ENCODE measurements around the gene FGGY. TPM values are rescaled to one million over a fixed set of nuclear protein-coding genes. Genes with fewer than 3 reads are reported as not detected.

Gene FGGY
- total RNA-seq, 1 experiment from 2014 or later = 6.4 TPM

DNA sequence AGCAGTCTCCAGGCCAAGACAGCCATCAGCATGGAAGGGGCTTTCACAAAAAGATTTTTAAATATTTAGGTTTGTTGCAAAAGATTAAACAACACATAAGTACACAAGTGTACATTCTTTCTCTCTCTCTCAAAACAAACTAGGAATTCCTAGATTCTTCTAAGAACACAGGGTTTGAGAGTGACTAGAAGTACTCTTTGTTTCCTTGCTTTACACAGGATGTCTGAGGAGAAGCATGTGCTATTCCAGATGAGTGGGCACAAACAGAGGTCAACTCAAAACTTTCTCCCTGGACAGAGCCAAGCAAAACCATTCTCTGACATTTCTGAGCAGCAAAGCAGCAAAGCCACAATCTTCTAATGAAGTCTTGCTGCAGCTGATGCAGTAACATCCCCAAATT is 307.3 kb downstream of the FGGY start:
- no peaks in the 10 kb centered on the region for H3K36me3 ChIP-seq (ENCODE audit: control insufficient read depth, insufficient read depth, low read length)
- H3K9me3 Mint-ChIP-seq (ENCODE audit: unreplicated experiment) = no peaks in the 10 kb centered on the region
- no peaks in the 10 kb centered on the region for H3K36me3 Mint-ChIP-seq (ENCODE audit: insufficient read depth, unreplicated experiment)
- no peak overlapping the region for H3K4me3 Mint-ChIP-seq (ENCODE audit: unreplicated experiment)
- ChIA-PET CTCF (no interaction called here), POLR2A (no interaction called here)
- no peaks in the 10 kb centered on the region for H3K9me3 ChIP-seq
- H3K27ac Mint-ChIP-seq (ENCODE audit: unreplicated experiment) = no peak overlapping the region
- no TSS peak for BruUV-seq (replicated peaks)
- intact Hi-C loops (cut with micrococcal nuclease; ENCODE audit: unreplicated experiment) = no loop called here
- no peaks in the 10 kb centered on the region for H3K4me1 ChIP-seq
- TF ChIP-seq, protein P1, sequence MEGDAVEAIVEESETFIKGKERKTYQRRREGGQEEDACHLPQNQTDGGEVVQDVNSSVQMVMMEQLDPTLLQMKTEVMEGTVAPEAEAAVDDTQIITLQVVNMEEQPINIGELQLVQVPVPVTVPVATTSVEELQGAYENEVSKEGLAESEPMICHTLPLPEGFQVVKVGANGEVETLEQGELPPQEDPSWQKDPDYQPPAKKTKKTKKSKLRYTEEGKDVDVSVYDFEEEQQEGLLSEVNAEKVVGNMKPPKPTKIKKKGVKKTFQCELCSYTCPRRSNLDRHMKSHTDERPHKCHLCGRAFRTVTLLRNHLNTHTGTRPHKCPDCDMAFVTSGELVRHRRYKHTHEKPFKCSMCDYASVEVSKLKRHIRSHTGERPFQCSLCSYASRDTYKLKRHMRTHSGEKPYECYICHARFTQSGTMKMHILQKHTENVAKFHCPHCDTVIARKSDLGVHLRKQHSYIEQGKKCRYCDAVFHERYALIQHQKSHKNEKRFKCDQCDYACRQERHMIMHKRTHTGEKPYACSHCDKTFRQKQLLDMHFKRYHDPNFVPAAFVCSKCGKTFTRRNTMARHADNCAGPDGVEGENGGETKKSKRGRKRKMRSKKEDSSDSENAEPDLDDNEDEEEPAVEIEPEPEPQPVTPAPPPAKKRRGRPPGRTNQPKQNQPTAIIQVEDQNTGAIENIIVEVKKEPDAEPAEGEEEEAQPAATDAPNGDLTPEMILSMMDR (IDR thresholded peaks at IDR 0.05; ENCODE audit: insufficient read depth in 1 of 2, low read depth in 1 of 2, low read length in 1 of 2, severe bottlenecking in 1 of 2, unreplicated experiment in 1 of 2) = no peak
- DNase-seq = no peak
- no peaks in the 10 kb centered on the region for H3K27me3 Mint-ChIP-seq (ENCODE audit: insufficient read depth, unreplicated experiment)
- H3K4me3 ChIP-seq (ENCODE audit: low read depth, low read length) = no peak overlapping the region
- H3K4me1 Mint-ChIP-seq (ENCODE audit: low read depth, unreplicated experiment) = no peaks in the 10 kb centered on the region
- no peaks in the 10 kb centered on the region for H3K27me3 ChIP-seq (replicated peaks; ENCODE audit: control insufficient read depth, insufficient read depth, low read length)

DNA sequence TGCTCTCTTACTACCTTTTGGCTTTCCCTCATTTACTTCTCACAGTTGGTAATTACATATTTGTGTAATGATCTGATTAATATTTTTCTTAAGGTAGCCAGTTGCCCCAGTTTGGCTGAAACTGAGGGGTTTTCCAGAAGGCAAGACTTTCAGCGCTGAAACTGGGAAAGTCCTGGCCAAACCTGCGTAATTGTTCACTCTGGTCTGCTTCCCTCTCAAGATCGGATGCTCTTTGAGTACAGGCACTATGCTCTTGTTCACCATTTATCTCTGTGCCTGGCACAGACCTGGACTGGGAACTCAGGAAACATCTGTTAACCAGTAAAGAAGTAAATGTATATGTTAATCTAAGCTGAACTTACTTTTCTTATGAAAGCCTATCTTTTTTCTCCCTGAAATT is 308.3 kb downstream of the FGGY start:
- Histone ChIP-seq H3K4me3 (ENCODE audit: low read depth, low read length) (no peak overlapping the region), H3K36me3 (ENCODE audit: control insufficient read depth, insufficient read depth, low read length) (no peaks in the 10 kb centered on the region), H3K9me3 (no peaks in the 10 kb centered on the region), H3K27me3 (replicated peaks; ENCODE audit: control insufficient read depth, insufficient read depth, low read length) (no peaks in the 10 kb centered on the region), H3K4me1 (no peaks in the 10 kb centered on the region)
- Mint-ChIP-seq H3K27me3 (ENCODE audit: insufficient read depth, unreplicated experiment) (no peaks in the 10 kb centered on the region), H3K9me3 (ENCODE audit: unreplicated experiment) (no peaks in the 10 kb centered on the region), H3K4me1 (ENCODE audit: low read depth, unreplicated experiment) (no peaks in the 10 kb centered on the region), H3K27ac (ENCODE audit: unreplicated experiment) (no peak overlapping the region), H3K36me3 (ENCODE audit: insufficient read depth, unreplicated experiment) (no peaks in the 10 kb centered on the region), H3K4me3 (ENCODE audit: unreplicated experiment) (no peak overlapping the region)
- ChIA-PET CTCF (no interaction called here), POLR2A (no interaction called here)
- no peak for DNase-seq
- intact Hi-C loops (cut with micrococcal nuclease; ENCODE audit: unreplicated experiment) = no loop called here
- TF ChIP-seq, protein P1 (IDR thresholded peaks at IDR 0.05; ENCODE audit: insufficient read depth in 1 of 2, low read depth in 1 of 2, low read length in 1 of 2, severe bottlenecking in 1 of 2, unreplicated experiment in 1 of 2) = no peak
- no TSS peak for BruUV-seq (replicated peaks)

DNA sequence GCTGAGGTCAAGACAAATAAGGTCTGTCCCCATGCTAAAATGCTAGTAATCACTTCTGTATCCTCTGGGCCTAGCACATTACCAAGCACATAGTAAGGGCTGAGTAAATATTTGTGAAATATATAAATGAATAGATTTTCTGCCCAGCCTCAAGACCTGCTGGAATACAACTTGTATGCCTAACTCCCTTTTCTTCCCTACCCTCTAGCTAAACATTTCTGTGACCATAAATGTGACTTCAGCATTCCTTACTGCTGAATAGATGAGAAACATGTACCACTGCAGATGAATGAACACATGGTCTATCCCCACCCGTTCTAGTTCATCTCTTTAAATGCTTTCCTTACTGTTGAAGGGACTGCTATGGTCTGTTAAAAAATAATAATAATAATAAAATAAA is 308.9 kb downstream of the FGGY start:
- POLR2A ChIA-PET = no interaction called here
- Histone ChIP-seq H3K27me3 (replicated peaks; ENCODE audit: control insufficient read depth, insufficient read depth, low read length) (no peaks in the 10 kb centered on the region), H3K9me3 (no peaks in the 10 kb centered on the region), H3K36me3 (ENCODE audit: control insufficient read depth, insufficient read depth, low read length) (no peaks in the 10 kb centered on the region), H3K4me1 (no peaks in the 10 kb centered on the region), H3K4me3 (ENCODE audit: low read depth, low read length) (no peak overlapping the region)
- H3K4me3 Mint-ChIP-seq (ENCODE audit: unreplicated experiment) = no peak overlapping the region
- no peak for DNase-seq
- TF ChIP-seq, protein P1 (IDR thresholded peaks at IDR 0.05; ENCODE audit: insufficient read depth in 1 of 2, low read depth in 1 of 2, low read length in 1 of 2, severe bottlenecking in 1 of 2, unreplicated experiment in 1 of 2) = no peak
- CTCF ChIA-PET = no interaction called here
- no peaks in the 10 kb centered on the region for H3K4me1 Mint-ChIP-seq (ENCODE audit: low read depth, unreplicated experiment)
- H3K9me3 Mint-ChIP-seq (ENCODE audit: unreplicated experiment) = no peaks in the 10 kb centered on the region
- H3K27ac Mint-ChIP-seq (ENCODE audit: unreplicated experiment) = no peak overlapping the region
- intact Hi-C loops (cut with micrococcal nuclease; ENCODE audit: unreplicated experiment) = no loop called here
- no peaks in the 10 kb centered on the region for H3K27me3 Mint-ChIP-seq (ENCODE audit: insufficient read depth, unreplicated experiment)
- no peaks in the 10 kb centered on the region for H3K36me3 Mint-ChIP-seq (ENCODE audit: insufficient read depth, unreplicated experiment)
- BruUV-seq (replicated peaks) = no TSS peak

Data from Caco-2 (cell line).